Effector memory CD8-positive, alpha-beta T cell (primary cell): ENCODE results near the gene CLIC1.
A peak's percentile ranks its signal among the peaks of the same experiment; 100 is the strongest.

ENCODE experiments used
- ATAC-seq: fragments of 150-1000 bp; cut with Tn5 transposase; replicated peaks from 2 replicates; pipeline ENCODE4 v1.10.0; 2021; ENCODE audit warnings: mild to moderate bottlenecking, moderate library complexity
- DNase-seq, 3 experiments: peaks; one replicate each; pipeline ENCODE4 v3.0.0; 2021
- H3K27ac Mint-ChIP-seq, 2 donors: one replicate each; pipeline ENCODE4 v1.8.0; 2022; ENCODE audit warnings: mild to moderate bottlenecking in 2 of 2, mixed read lengths in 2 of 2, moderate library complexity in 2 of 2
- H3K27me3 Mint-ChIP-seq, 2 donors: one replicate each; pipeline ENCODE4 v1.8.0; 2022; ENCODE audit warnings: mixed read lengths in 2 of 2
- H3K36me3 Mint-ChIP-seq: one replicate; pipeline ENCODE4 v1.8.0; 2022; ENCODE audit warnings: mild to moderate bottlenecking, moderate library complexity, mixed read lengths; ENCODE audit not compliant: insufficient read depth
- H3K4me1 Mint-ChIP-seq, 2 donors: one replicate each; pipeline ENCODE4 v1.8.0; 2022; ENCODE audit warnings: low read depth in 2 of 2, mixed read lengths in 2 of 2
- H3K4me3 Mint-ChIP-seq, 2 donors: one replicate each; pipeline ENCODE4 v1.8.0; 2022; ENCODE audit warnings: mild to moderate bottlenecking in 2 of 2, mixed read lengths in 2 of 2, moderate library complexity in 2 of 2
- H3K9me3 Mint-ChIP-seq, 2 donors: one replicate each; pipeline ENCODE4 v1.8.0; 2022; ENCODE audit warnings: mixed read lengths in 2 of 2

CLIC1 gene

DNA sequence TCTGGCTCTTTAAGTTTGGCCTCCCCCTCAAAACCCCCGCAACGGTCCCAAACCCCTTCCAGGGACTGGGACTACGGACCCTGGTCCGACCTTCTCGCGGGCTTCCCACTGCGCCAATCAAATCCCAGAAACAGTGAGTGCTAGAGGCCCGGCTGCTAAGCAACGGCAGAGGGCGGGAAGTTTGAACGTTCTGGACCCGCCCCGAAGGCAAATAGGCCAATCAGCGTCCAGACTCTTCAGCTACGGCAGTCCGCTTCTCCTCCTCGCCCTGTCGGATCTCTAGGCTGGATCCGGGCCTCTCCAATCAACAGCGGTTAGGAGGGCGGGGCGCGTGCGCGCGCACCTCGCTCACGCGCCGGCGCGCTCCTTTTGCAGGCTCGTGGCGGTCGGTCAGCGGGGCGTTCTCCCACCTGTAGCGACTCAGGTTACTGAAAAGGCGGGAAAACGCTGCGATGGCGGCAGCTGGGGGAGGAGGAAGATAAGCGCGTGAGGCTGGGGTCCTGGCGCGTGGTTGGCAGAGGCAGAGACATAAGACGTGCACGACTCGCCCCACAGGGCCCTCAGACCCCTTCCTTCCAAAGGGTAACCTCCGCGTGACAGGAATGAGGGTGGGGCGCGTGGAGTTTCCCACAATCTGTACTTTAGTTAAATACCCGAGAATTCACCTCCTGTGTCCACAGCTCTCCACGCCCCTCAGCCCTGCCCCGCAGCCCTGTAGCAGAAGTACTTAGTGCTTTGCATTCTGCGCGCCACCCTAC, 3.5 kb upstream of the CLIC1 start, which contains the start of gene MSH5:
MSH5 (plus strand) TSS at position 367 of the 758 bp plus-strand sequence. CDS start 462 bp downstream, outside the sequence.
- peaks cover 48 to 64% of the 10 kb centered on the region in 2 donors for H3K4me1 Mint-ChIP-seq
- H3K9me3 Mint-ChIP-seq, result no peaks in the 10 kb centered on the region
- H3K27ac Mint-ChIP-seq, result peak within 1 kb of the TSS; percentile 89 to 90
- ATAC-seq, result peak; percentile 85
- peak; percentile 91 to 92 (median 92) for DNase-seq
- H3K27me3 Mint-ChIP-seq, result no peaks in the 10 kb centered on the region
- peak within 1 kb of the TSS; percentile 95 to 97 for H3K4me3 Mint-ChIP-seq
- H3K36me3 Mint-ChIP-seq, result peaks cover 39% of the 10 kb centered on the region

DNA sequence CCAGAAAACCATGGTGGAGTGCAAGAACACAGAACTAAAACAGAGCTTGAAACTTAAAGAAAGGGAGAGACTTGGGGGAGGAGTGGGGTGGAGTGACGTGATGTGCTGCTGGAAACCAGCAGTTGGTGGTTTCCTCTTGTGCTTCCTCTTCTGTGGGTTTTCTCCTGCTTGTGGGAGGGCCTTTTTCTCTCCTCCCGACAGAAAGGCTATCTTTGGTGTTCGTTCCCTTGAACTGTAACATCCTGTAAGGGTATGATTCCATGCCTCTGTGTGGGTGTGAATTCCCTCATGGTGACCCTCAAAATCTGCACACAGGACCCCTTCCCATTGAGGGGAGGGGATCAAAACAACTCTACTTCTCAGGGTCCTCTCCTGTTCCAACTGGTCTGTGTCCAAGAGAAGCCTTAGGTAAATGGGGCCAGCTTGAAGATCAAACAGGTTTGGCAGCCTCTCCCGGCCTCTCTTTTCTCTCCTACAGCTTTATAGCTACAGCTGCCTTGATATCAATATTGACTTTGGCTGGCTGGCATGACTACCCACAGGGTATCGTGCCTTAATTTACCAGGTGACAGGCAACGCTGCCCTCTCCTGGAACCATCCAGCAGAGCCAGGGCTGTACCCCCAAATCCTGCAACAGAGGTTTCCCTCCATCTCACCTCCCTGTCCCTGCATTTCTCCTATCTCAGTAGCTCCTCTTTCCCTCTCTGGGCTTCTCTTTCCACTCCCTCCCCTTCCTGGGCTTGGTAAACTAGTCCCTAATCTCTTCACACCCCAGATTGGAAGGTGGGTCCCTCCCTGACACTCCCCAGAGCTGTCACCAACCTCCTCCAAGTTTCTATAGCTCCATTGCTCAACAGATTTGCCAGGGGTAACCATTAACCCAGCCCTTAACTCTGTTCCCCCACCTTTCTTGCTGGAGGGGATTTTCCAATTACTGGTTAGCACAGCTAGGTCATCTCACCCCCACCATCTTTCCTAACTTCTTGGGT, 2.0 kb upstream of the CLIC1 start:
- Mint-ChIP-seq H3K27ac (peak overlapping the region; percentile 89 to 90), H3K36me3 (peaks cover 54% of the 10 kb centered on the region), H3K4me3 (peak overlapping the region; percentile 95 to 97), H3K9me3 (no peaks in the 10 kb centered on the region), H3K27me3 (no peaks in the 10 kb centered on the region), H3K4me1 (peaks cover 63 to 75% of the 10 kb centered on the region in 2 donors)
- ATAC-seq (peak; percentile 46), DNase-seq (peak; percentile 48 to 52 (median 52))

DNA sequence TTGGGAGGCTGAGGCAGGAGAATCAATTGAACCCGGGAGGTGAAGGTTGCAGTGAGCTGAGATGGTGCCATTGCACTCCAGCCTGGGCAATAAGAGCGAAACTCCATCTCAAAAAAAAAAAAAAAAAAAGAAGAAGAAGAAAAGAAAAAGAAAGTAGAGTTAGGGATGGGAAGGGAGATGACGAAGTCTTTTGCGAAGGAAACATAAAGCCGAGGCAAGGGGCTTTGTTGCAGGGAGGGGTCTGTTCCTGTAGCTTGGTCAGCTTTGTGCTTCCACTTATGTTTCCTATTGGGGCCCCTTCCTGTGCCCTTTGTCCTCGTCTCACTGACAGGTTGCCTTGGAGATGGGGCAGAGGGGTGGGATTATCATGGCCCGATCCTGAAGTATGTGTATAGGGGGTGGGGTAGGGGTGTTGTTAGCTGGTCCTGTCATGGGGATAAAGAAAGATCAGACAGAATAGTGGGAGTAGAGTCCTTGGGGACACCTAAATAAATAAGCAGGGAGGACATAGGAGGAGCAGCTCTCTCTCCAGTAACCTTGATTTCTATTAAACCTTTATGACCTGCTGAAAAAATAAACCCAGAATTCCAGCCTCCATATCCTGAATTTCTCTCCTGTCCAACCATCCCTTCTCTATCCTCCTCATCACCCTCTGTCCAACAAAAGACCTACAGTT, 1.1 kb upstream of the CLIC1 start:
- peaks cover 60% of the 10 kb centered on the region for H3K36me3 Mint-ChIP-seq
- H3K4me1 Mint-ChIP-seq, result peaks cover 63 to 78% of the 10 kb centered on the region in 2 donors
- ATAC-seq (no peak), DNase-seq (no peak)
- no peaks in the 10 kb centered on the region for H3K27me3 Mint-ChIP-seq
- peak overlapping the region; percentile 95 to 97 for H3K4me3 Mint-ChIP-seq
- H3K27ac Mint-ChIP-seq, result peak overlapping the region; percentile 89 to 90
- H3K9me3 Mint-ChIP-seq, result no peaks in the 10 kb centered on the region

DNA sequence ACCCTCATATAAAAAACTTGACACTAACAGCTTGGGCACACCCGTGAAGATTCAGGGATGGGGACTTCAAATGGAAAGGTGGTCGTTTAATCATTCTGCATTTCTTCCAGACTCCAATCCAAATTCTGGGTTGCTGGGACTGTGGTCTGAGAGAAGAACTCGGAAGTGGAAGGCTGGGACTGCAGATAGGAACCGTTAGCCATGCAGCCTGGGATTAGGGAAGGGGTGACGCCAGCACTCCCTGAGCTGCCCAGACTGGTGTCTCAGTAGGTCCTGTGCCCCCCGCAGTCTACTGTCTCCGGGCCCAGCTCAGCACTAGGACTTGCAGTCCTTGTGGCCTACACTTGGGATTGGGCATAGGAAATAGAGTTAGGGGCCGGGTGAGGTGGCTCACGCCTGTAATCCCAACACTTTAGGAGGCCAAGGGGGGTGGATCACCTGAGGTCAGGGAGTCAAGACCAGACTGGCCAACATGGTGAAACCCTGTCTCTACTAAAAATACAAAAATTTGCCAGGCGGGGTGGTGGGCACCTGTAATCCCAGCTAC, 511 bp upstream of the CLIC1 start:
- Mint-ChIP-seq H3K27me3 (no peaks in the 10 kb centered on the region), H3K4me3 (peak overlapping the region; percentile 95 to 97), H3K36me3 (peaks cover 66% of the 10 kb centered on the region)

DNA sequence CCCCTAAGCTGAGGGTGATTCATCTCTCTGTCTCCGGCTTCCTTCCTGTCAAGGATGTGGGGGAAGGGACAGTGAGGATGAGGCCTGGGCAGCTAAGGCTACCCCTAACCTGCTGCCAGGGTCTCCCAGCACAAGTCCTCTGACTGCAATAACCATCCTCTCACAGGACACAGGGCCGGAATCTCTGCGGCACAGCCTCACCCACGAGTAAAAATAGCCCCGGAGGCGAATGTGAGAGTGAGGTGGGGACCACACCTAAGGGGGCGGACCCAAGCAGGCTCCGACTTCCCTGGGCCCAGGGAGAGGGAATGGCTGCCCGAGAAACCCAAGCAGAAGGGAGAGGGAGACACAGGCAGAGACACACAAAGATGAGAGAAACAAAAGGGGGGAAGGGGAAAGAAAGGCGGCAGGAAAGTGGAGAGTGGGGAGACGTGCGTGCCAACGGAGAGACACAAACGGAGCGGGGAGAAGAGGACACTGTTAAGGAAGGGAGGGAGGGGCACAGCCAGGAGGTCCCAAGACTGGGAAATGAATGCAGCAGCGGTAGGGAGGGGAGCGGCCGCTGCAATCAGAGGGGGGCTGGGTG, 1.4 kb downstream of the CLIC1 start:
- Mint-ChIP-seq H3K36me3 (peaks cover 75% of the 10 kb centered on the region), H3K4me3 (peak overlapping the region; percentile 95 to 97), H3K27me3 (no peaks in the 10 kb centered on the region), H3K4me1 (peaks cover 66 to 76% of the 10 kb centered on the region in 2 donors), H3K27ac (peak overlapping the region; percentile 89 to 90), H3K9me3 (no peaks in the 10 kb centered on the region)
- no peak for ATAC-seq
- peak; percentile 34 to 41 (median 36) for DNase-seq

More for the DNA sequence above, 511 bp upstream of the CLIC1 start:
- no peak for ATAC-seq
- no peaks in the 10 kb centered on the region for H3K9me3 Mint-ChIP-seq
- DNase-seq, result no peak
- peak overlapping the region; percentile 89 to 90 for H3K27ac Mint-ChIP-seq
- H3K4me1 Mint-ChIP-seq, result peaks cover 65 to 82% of the 10 kb centered on the region in 2 donors

DNA sequence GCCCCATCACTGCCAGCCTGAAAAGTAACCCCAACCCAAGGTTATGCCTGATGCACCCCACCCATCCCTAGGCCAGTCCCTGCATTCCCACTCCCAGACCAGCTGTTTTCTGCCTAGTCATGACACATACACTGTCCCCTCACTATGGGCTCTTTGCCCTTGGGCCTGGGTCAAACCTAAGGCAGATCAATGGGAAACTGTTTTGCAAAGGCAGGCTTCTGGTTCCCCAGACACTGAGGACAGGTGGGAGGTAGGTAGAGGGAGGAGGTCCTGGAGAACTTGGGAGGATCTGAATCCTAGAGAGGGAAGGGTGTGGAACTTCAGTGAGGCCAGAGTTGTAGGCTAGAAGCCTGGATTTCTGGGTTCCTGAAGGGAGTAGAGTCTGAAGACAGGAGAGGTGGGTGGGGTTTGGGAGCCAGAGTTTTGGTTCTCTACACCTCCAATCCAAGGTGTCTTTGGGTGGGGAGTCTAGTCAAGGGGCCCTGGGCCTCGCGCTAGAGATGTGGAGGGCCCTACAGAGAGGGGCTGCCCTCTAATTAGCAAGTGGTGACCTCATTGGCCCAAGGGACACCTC, 2.0 kb downstream of the CLIC1 start:
- peaks cover 72% of the 10 kb centered on the region for H3K36me3 Mint-ChIP-seq
- no peaks in the 10 kb centered on the region for H3K9me3 Mint-ChIP-seq
- DNase-seq (no peak), ATAC-seq (peak; percentile 41)
- peak overlapping the region; percentile 95 to 97 for H3K4me3 Mint-ChIP-seq
- H3K4me1 Mint-ChIP-seq, result peaks cover 64 to 74% of the 10 kb centered on the region in 2 donors
- H3K27me3 Mint-ChIP-seq, result no peaks in the 10 kb centered on the region
- peak overlapping the region; percentile 89 to 90 for H3K27ac Mint-ChIP-seq

DNA sequence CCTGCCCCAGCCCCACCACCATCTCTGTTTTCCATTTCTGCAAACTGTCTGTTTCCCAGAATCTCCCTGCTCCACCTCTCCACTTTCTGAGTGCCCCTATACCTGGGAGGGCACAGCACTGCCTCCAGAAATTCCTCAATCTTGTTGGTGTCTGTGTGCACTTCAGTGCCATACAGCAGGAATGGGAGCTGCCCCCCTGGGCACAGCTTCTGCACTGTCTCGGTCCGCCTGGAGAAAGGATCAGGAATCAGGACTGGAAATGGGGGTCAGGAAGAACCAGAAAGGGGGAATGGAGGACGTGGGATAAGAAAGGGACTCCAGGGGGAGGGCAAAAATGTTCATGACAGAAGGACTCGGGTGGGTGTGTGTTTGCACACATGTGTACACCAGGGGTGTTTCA, 2.6 kb downstream of the CLIC1 start:
- Mint-ChIP-seq H3K9me3 (no peaks in the 10 kb centered on the region), H3K4me1 (peaks cover 64 to 72% of the 10 kb centered on the region in 2 donors), H3K36me3 (peaks cover 73% of the 10 kb centered on the region), H3K27me3 (no peaks in the 10 kb centered on the region), H3K4me3 (peak overlapping the region; percentile 95 to 97), H3K27ac (peak overlapping the region in 1 of 2 donors; percentile 90)
- ATAC-seq, result no peak
- no peak for DNase-seq

DNA sequence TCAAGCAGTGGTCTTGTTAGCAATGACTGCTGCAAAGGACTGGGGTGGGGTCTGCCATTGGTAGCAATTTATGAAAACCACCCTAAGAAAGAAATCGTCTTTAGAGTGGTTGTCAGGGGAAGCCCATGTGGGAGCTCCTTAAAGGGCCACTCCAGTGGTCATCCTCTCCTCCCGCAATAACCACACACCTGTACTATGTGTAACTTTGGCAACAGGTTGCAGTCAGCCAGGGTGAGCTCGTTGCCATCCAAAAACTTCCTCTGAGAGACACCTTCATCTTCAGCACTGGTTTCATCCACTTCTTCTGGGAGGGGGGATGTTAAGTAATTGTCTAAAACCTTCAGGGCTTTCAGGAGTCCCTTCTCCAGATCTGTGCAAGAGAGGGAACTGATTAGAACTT, 4.3 kb downstream of the CLIC1 start:
- H3K36me3 Mint-ChIP-seq, result peaks cover 69% of the 10 kb centered on the region
- H3K27me3 Mint-ChIP-seq, result no peaks in the 10 kb centered on the region
- DNase-seq (no peak), ATAC-seq (no peak)
- peaks cover 59 to 60% of the 10 kb centered on the region in 2 donors for H3K4me1 Mint-ChIP-seq
- H3K4me3 Mint-ChIP-seq, result no peak overlapping the region
- H3K9me3 Mint-ChIP-seq, result no peaks in the 10 kb centered on the region
- H3K27ac Mint-ChIP-seq, result no peak overlapping the region

DNA sequence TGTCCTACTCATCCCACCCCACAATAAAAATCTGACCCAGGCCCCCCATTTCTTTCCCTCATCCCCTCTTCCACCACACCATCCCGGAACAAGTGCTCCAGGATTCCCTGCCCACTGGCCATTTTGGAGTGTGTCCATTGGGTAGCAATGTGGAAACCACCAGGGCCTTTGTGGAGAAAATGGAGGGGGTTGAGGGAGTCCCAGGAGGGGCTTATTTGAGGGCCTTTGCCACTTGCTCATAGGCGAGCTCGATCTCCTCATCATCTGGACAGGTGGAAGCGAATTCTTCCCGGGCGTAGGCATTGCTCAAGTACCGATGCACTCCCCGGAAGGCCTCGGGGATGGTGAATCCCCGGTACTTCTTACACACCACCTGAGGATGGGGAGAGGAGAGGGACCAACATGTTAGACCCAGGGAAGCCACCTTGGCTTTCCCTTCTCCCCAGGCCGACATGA, 5.7 kb downstream of the CLIC1 start:
- H3K27me3 Mint-ChIP-seq, result no peaks in the 10 kb centered on the region
- ATAC-seq, result no peak
- no peaks in the 10 kb centered on the region for H3K9me3 Mint-ChIP-seq
- H3K4me1 Mint-ChIP-seq, result peaks cover 45 to 57% of the 10 kb centered on the region in 2 donors
- peak overlapping the region; percentile 81 to 83 for H3K27ac Mint-ChIP-seq
- no peak for DNase-seq
- H3K36me3 Mint-ChIP-seq, result peaks cover 62% of the 10 kb centered on the region
- peak overlapping the region; percentile 95 to 97 for H3K4me3 Mint-ChIP-seq

DNA sequence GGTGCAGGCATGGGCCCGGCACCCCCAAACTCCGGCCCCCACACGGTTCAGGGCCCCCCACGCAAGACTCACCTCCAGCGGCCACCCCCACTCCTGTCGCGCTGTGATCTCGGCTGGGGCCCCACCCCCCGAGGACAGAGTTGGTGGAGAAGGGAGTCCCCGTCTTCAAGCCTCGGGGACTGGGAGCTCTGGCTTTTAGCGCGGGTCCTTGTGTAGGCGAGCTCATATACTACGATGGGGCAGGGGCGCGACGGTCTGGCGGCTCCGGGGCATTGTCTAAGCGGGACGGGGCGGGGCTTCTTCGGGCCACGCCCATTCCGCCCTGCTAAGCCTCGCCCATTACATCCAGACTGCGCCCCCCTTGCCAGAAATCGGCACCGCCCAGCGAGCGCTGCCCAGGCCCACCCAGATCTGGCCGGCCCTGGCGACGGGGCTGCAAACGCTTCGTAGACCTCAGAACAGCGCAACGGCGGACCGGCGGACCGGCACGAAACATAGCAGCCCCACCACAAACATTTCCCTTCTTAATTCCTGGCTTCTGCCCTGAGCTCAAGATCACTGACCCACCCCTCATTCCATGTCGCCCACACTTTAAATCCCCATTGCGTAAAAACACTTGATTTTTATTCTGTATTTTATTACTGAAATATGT, 6.2 kb downstream of the CLIC1 start:
- Mint-ChIP-seq H3K4me3 (peak overlapping the region; percentile 95 to 97), H3K9me3 (no peaks in the 10 kb centered on the region), H3K36me3 (peaks cover 56% of the 10 kb centered on the region), H3K4me1 (peaks cover 42 to 54% of the 10 kb centered on the region in 2 donors), H3K27me3 (no peaks in the 10 kb centered on the region), H3K27ac (peak overlapping the region; percentile 81 to 83)
- peak; percentile 58 to 65 (median 63) for DNase-seq
- peak; percentile 54 for ATAC-seq

DNA sequence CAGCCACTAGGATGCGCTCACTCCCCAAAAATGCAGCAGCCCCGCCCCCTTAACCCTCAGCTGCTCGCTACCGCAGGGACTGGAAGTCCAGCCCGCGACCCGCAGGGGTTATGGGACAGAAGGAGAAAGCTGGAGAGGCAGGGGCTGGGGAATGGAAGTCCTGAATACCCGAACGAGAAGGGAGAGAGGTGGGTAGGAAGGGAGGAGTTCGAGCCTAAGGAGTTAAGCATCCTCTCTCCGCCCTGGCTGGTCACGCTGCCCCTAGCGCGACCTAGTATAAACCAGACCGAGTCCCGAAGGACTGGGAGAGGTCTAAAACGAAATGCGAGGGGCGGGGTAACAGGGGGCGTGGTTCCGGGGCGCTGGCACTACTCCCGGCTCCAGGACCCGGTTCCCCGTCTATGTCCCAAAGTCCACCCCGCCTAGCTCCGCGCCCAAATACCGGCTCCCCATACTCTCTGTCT, 6.8 kb downstream of the CLIC1 start:
- Mint-ChIP-seq H3K9me3 (no peaks in the 10 kb centered on the region), H3K27ac (peak overlapping the region; percentile 81 to 83), H3K27me3 (no peaks in the 10 kb centered on the region), H3K4me3 (peak overlapping the region; percentile 95 to 97), H3K4me1 (peaks cover 42 to 49% of the 10 kb centered on the region in 2 donors), H3K36me3 (peaks cover 50% of the 10 kb centered on the region)
- peak; percentile 73 to 79 (median 73) for DNase-seq
- ATAC-seq, result peak; percentile 76
